HG02981 (cell line): Measurements from ENCODE around the gene GRIN3B.
"Not testable (repeated sequence)": the region's sequence is repeated elsewhere in the genome, so short reads cannot be mapped to it uniquely, and the experiment has no call there.

Source experiments
- ATAC-seq: cut with Tn5 transposase; IDR thresholded peaks from one replicate; pipeline ENCODE4 v1.9.1; 2021; ENCODE audit warnings: mild to moderate bottlenecking, moderate library complexity; ENCODE audit not compliant: unreplicated experiment

Gene GRIN3B

DNA sequence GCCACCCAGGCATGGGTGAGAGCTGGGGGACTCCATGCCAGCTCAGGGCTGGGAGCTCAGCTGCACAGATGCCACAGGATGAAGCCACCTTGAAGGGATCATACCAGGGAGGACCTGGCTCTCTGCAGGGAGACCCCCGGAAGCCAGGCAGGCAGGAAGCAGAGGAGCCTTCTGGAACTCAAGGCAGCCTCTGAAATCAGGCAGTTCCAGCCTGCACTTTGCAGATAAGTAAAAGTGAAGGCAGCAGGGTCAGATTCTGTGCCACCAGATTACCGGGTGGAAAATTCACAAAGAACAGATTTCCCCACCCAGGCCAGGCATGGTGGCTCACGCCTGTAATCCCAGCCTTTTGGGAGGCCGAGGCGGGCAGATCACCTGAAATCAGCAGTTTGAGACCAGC is 18.2 kb downstream of the GRIN3B start:
- ATAC-seq = no peak

DNA sequence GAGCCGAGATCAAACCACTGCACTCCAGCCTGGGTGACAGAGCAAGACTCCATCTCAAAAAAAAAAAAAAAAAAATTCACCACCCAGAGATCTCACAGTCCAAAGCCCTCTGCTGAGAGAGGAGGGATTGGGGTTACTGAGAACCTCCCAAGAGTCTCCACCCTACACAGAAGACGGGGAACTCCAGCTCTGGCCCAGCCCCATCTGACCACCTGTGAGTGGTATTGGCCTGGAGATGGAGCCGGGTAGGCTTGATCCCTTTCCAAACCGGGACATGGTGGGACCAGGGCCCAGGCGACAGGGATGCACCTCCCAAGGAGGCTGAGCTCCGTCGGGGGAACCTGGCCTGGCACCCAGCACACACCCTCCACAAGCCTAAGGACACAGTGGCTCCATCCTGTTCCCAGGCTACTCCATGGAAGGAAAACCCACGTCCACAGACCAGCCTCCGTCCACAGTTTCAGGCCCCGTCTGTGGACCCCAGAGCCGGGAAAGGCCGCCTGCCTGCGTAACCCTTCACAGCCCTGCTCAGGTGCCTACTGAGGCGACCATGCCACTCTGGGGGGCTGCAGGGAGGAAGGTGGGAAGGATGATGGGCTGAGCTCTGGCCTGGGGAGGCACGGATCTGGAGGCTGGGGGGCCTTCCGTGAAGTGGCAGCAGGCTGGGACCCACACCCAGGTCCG is 18.9 kb downstream of the GRIN3B start:
- no peak for ATAC-seq

DNA sequence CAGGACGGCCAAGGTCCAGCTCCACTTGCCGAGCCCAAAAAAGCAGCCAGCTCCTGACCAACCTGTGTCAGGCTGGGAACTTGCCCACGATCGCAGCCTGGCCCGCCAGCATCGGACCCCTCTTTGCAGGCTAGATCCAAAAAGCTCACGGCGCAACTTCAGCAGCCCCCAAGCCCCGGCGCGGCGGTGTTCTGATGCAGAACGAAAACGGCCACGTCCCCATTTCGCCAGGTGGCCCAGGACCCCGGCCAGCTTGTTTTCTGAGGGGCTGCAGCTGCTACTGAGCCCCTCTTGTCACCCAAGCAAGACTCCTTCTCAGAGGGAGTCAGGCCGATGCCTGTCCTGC is 19.4 kb downstream of the GRIN3B start:
- ATAC-seq = no peak

DNA sequence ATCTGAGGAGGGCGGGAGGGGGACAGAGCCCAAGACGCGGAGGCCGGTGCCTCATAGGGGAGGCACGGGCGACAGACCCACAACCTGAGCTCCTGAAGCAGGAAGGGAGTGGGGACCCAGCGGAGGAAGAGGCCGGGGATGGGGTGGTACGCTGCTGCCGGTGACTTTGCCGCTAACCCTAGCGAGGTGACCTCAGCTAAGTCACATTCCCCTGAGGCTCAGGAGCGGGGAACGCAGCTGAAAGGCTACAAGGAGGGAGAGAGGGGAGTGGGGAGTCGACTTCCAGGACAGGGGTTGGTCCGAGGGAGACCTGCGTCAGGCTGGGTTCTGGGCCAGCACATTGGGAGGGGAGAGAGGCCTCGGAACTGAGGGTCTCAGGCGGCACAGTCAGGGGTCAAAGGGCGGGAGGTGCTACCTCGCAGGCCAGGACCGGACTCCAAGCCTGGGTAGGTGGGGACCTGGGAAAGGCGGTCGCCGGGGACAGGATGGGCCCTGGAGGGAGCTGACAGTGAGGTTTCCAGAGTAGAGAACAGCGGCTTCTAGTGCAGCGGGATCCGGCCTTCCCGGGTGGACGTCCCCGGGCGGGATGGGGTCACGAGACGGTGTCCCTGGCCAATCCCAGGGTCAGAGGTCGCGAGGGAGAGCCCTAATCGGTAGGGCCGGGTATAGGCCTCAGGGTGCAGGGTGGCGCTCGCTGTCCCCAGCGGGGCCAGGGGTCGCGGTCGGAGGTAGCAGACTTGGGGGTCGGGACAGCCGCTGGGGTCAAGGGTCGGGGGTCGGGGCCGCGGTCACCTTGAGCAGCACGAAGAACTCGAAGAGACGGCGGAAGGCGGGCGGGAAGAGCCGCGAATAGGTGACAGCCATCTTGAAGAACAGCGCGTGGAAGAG is 20.0 kb downstream of the GRIN3B start:
- ATAC-seq = no peak

DNA sequence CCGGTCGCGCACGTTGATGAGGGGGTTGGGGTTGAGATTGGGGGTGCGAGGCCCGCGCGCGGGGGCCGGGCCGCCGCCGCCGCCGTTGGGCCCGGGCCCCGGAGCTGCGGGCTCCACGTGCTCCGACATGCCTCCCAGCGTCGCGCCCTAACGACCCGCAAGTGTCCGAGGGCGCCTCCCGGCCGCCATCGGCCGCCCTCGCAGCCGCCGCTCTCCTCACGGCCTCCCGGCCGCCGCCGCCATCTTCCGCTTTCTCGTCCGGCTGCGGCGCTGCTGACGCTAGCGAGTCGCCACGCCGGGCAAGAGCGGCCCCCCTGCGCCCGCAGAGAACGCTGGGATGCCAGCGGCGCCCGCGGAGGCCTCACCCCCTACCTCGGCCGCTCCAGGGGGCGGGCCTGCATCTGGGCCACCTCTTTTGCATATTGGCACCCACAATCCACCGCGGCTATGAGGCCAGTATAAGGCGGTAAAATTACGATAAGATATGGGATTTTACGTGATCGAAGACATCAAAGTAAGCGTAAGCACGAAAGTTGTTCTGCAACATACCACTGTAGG is 20.7 kb downstream of the GRIN3B start, which contains the start of gene TMEM259:
TSS of gene TMEM259 (minus strand) at position 256 of the 558 bp plus-strand sequence. CDS start at position 129, 127 bp downstream.
- ATAC-seq = peak; percentile 82

DNA sequence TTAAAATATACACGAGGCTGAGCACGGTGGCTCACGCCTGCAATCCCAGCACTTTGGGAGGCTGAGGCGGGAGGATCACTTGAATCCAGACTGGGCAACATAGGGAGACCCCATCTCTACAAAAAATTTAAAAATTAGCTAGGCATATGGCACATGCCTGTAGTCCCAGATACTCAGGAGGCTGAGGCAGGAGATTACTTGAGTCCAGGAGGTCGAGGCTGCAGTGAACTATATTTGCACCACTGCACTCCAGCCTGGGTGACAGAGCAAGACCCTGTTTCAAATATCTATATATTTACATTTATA is 23.6 kb downstream of the GRIN3B start:
- ATAC-seq = not testable (repeated sequence)

DNA sequence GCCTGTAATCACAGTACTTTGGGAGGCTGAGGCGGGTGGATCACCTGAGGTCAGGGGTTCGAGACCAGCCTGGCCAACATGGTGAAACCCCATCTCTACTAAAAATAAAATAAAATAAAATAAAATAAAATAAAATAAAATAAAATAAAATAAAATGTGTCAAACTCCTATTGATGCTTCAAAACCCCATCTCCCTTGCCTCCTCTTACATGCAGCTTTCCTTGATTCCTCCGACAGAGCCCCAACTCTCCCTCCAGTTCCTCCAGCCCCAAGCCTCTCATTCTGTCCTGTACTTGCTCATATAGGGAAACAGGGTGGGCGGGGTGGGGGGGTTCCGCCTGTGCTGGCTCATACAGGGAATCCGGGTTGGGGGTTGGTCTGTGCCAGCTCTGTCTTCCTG is 24.9 kb downstream of the GRIN3B start:
- ATAC-seq = not testable (repeated sequence)

DNA sequence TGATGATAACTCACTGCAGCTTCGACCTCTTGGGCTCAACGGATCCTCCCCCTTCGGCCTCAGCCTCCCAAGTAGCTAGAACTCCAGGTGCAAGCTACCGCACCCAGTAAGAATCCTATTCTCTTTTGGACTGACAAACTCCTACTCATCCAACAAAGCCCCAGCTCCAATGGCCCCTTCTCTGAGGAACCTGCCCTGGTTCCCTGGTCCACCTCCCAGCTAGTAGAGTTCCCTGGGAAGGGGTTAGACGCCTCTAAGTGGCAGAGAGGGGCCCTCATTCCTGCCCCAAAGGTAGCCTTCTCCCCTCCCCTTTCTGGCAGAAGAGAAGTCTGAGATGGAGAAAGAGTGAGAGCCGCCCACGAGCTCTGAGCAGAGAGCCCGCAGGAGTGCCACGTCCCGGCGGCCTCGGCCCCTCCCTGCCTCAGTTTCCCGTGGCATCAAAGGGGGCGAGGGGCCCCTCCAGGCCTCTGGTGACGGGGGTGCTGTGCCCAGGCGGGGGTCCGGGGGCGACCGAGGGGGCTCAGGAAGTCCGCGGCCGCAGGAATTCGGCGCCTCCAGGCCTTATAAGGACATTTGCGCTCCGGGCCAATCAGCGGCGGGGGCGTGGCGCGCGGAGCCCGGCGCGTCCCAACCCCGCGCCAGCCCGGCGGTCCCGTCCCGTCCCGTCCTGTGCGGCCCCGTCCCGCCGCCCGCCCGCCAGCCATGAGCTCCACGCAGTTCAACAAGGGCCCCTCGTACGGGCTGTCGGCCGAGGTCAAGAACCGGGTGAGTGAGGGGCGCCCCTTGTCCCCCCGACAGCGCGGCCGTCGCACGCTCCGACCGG is 26.0 kb downstream of the GRIN3B start, which contains the start of gene CNN2:
TSS of gene CNN2 (plus strand) at position 649 of the 823 bp plus-strand sequence. CDS start at position 703, 54 bp downstream.
- peak; percentile 48 for ATAC-seq

DNA sequence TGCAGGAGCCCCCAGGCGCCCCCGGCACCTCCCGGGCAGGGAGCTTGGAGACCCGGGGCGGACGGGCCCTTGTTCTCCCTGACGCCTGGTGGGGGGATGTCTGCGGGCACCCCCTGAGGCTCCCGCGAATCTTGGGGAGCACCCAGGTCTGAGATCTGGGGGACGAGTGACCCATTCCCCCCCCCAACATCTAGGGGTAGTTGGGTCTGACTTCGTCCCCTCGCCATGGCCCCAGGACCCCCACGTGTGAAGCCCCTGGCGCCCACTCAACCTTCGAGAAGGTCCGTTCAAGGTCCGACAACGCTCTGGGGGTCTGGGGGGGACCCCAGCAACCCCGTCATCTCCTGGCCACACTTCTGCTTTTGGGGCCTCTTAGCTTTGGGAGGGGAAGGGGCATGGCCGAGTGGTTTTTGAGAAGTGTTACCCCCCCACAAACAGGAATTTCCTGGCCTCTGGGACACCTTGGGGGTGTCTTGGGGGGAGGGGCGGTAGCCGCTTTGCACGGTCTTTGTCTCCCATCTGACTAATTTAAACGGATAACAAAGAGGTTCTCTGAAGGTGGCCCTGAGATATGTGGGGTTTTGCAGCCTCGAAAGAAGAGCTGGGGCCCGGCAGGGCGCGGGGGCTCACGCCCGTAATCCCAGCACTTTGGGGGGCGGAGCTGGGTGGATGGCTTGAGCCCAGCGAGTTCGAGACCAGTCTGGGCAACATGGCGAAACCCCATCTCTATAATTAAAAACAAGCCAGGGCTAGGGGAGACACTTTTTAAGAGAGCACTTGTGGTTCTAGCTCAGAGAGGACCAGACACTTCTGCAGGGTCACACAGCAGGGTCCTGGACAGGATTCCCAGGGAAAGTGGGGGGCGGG is 26.8 kb downstream of the GRIN3B start:
- peak; percentile 15 for ATAC-seq

DNA sequence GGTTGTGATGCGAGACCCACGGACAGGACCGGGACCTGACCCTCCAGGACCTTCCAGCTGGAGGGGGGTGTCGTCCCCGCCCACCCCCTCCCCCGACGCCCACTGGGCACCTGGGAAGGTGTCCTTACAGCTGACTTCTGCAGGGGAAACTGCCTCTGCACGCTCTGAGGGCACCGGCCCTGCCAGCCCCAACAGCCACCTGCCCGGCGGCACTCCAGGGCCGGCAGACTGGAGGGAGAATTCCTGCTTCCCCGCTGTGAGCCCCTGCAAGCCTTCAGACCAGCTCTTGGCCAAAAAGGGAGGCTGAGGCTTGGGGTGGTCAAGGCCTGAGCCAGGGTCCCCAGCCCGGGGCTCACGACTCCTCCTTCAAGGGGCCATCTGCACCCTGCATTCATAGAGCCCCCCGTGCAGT is 27.4 kb downstream of the GRIN3B start:
- ATAC-seq = no peak

DNA sequence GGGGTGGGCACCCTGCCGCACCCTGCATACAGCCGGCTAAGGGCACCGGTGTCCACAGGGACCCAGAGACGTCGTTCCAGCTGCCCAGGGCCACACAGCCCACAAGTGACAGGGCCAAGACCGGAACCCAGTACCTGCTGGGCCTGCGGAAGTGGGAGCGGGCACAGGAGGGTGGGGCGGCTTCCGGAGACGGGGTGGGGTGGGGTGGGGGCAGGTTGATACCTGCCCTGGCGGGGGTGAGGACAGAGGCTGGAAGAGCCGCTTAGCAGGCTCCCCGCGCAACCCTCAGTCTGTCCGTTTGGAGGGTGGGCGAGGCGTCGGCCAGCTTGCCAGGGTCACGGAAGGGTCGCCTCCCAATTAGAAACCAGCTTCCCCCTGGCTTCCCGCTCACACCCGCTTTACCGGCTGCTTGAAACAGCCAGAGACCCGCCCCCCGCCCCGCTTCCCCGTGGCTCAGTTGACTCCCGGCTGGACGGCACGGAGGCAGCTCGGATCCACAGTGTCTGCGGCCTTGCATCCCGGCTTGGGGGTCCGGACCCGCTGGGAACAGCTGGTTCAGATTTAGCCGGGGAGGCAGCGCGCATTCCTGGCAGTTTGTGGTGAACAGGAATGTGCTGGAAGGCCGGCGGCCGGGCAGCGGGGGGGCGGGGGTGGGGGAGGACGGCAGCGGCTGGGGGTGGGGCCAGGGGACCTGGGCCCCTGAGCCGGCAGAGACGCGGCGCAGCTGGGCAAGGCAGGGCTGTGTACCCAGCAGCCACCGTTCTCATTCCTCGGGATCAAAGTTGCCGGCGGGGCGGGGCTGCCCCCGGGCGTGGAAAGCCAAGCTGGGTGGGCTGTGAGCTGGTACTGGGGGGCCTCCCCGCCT is 28.1 kb downstream of the GRIN3B start:
- ATAC-seq = no peak

DNA sequence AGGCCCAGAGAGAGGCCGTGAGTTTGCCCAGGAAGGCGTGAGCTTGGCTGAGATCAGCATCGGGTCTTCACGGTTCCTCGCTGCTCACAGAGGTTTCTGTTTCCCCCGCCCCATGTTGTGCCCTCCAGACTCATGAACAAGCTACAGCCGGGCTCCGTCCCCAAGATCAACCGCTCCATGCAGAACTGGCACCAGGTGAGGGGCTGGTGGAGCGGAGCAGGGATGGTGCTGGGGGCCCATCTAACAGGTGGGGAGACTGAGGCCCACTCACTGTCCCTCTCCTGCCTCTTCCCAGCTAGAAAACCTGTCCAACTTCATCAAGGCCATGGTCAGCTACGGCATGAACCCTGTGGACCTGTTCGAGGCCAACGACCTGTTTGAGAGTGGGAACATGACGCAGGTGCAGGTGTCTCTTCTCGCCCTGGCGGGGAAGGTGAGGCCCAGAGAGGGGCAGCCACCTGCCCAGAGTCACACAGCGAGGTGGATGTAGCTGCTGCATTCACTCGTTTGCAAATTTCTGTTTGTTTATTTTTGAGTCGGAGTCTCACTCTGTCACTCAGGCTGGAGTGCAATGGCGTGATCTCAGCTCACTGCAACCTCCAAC is 32.1 kb downstream of the GRIN3B start:
- no peak for ATAC-seq

DNA sequence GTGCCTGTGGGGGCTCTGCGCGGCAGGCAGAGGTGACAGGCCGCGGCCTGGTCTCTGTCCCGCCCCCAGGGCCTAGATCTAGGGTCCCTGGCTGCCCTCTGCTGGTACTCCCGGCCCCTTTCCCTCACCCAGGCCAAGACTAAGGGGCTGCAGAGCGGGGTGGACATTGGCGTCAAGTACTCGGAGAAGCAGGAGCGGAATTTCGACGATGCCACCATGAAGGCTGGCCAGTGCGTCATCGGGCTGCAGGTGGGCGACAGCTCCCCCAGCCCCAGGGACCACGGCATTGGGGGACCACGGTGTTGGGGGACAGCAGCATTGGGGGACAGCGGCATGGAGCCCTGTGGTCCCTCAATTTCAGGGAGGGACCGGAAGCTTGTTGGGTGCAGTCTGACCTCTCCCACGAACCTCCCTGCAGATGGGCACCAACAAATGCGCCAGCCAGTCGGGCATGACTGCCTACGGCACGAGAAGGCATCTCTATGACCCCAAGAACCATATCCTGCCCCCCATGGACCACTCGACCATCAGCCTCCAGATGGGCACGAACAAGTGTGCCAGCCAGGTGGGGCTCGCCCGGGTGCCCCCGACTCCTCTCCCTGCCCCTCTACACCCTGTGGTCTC is 35.9 kb downstream of the GRIN3B start:
- ATAC-seq = no peak

DNA sequence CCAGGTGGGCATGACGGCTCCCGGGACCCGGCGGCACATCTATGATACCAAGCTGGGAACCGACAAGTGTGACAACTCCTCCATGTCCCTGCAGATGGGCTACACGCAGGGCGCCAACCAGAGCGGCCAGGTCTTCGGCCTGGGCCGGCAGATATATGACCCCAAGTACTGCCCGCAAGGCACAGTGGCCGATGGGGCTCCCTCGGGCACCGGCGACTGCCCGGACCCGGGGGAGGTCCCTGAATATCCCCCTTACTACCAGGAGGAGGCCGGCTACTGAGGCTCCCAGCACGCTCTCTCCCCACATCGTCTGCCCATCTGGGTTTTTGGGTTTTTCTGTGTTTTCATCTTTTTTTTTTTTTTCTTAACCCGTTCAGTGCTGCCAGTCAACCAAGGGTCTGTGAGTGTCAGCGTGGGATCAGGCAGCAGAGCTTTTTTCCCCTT is 37.4 kb downstream of the GRIN3B start:
- no peak for ATAC-seq

DNA sequence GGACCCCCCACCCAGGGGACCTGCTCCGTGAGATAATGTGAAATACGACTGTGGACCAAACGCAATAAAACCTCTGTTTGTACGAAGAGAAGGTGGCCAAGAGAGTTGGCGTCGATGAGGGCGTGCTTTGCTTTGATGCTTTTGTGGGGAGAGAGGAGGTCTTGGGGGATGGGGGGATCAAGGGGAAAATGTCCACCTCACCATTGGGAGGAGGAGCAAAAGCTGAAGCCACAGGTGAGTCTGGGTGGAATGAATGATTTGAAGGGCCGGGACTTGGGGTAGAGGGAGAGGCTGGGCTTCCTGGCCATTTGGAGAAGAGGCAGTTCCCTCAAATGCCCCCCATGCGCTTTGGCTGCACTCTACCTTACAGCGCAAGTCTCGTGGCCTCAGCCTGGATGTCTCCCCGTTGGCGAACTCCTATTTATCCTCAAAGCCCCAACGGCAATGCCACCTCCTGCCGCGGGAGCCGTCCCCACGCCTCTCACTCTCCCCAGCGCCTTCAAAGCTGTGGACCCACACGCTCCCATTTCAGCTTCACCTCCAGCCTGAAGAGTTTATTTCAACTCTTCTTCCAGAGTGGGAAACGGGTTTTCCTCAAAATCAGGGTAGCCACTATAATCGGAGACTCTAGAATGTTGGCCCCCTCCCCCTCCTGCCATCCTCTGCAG is 38.9 kb downstream of the GRIN3B start:
- no peak for ATAC-seq

DNA sequence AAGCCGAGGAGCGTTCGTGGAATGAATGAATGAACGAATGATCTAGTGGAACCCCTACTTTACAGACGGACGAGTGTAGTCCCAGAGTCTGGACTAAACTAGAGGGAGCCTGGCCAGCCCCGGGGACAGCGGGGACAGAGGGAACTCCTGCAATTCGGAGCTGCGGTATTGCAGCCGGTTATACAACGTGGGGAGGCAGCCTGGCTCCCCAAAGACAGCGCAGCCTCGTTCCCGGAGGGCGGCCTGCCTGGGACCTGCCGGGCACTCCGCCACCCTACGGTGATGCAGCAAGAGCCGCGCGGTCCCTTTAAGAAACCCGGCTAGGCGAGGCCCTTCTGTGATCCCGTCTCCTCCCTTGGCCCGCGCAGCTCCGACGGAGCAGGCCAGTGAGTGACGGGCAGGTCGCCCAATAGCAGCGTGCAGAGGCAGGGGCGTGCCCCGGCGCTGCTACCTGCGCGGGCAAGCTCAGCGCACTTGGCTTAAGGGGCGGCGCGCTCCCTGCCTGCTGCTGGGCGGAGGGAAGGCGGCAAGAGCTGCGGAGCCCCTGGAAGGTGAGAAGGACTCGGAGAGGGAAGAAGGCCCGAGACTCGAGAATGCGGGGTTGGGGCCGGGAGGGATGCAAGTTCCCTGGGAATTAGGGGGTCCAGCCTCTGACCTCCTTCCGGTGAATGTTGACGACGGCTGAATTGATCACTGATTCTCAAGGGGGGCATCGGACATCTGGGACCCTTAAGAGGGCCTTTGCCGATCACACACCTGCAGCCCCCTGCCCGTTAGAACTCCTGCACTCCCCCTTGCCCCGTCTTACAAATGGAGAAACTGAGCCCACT is 39.6 kb downstream of the GRIN3B start, which contains the start of gene ABCA7:
TSS of gene ABCA7 (plus strand) at position 462 of the 830 bp plus-strand sequence. CDS start 1,255 bp downstream, outside the sequence.
- ATAC-seq = peak; percentile 69
